ENCODE measurements around the gene RIMOC1.

DNA sequence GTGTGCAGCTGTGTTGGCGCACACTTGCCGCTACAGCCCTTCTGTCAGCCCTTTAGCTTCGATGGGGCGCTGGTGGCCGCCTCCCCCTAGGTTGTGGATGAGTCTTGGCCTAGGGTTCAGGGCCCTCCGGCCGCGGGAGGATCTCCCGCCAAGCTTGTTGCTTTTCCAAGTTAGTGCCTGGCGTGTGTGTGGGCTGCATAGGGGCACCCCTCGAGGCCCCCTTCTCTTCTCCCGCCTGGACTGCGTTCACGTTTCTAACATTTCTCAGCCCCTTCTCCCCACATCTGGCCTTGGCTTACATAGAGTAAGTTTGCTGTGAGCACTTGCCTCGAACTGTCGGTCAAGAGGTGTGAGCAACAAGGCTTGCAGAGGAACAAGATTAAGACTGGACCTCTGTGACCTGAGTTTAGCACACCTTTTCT, 33.5 kb upstream of the RIMOC1 start:
- TF ChIP-seq, protein P1, sequence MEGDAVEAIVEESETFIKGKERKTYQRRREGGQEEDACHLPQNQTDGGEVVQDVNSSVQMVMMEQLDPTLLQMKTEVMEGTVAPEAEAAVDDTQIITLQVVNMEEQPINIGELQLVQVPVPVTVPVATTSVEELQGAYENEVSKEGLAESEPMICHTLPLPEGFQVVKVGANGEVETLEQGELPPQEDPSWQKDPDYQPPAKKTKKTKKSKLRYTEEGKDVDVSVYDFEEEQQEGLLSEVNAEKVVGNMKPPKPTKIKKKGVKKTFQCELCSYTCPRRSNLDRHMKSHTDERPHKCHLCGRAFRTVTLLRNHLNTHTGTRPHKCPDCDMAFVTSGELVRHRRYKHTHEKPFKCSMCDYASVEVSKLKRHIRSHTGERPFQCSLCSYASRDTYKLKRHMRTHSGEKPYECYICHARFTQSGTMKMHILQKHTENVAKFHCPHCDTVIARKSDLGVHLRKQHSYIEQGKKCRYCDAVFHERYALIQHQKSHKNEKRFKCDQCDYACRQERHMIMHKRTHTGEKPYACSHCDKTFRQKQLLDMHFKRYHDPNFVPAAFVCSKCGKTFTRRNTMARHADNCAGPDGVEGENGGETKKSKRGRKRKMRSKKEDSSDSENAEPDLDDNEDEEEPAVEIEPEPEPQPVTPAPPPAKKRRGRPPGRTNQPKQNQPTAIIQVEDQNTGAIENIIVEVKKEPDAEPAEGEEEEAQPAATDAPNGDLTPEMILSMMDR (IDR thresholded peaks at IDR 0.05) = no peak
- TF ChIP-seq POLR2A (IDR thresholded peaks at IDR 0.05) = no peak

Data from thyroid gland (tissue), 4 donors.